Measurements from ENCODE around the gene SMYD1. TPM values are rescaled to one million over a fixed set of nuclear protein-coding genes. Genes with fewer than 3 reads are reported as not detected.

Gene SMYD1
- total RNA-seq, 1 experiment from 2014 or later = not detected

DNA sequence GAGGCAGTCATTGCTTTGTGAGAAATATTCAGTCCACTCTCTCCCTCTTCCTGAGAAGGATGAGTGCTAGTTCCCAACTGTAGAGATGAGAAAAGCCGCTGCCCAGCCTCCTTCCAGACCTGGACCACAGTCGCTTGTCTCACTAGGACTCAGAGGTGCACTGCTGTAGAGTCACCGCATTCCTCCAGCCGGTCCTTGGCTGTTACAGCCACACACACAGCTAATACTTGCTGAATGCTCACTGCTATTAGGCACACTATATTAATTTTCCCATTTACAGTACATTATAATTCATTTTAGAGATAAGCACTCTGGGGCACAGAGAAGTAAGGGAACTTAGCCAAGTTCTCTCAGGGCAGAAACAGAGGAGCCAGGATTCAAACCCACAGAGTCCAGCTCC lies 70.2 kb downstream of the SMYD1 start:
- ChIA-PET POLR2A (no interaction called here), CTCF (no interaction called here), RAD21 (ENCODE audit: low non-redundant PET in 1 of 2, low total read pairs in 2 of 2, uncharacterized antibody in 2 of 2, unreplicated experiment in 2 of 2) (no interaction called here)
- Histone ChIP-seq H2AFZ (ENCODE audit: low read depth, low read length, poor library complexity, severe bottlenecking) (no peak overlapping the region), H3K4me1 (ENCODE audit: control insufficient read depth in 1 of 2, insufficient read depth in 2 of 2, low read length in 2 of 2) (no peaks in the 10 kb centered on the region), H4K20me1 (ENCODE audit: insufficient read depth) (no peaks in the 10 kb centered on the region), H3K27ac (ENCODE audit: low read depth, low read length) (no peak overlapping the region), H3K36me3 (ENCODE audit: control insufficient read depth in 1 of 2, insufficient read depth in 2 of 2, low read length in 2 of 2) (no peaks in the 10 kb centered on the region), H3K27me3 (ENCODE audit: insufficient read depth, low read length) (peaks cover 3% of the 10 kb centered on the region; the same call in 1 of the 2 replicates), H3K9me3 (ENCODE audit: control insufficient read depth in 1 of 2, insufficient read depth in 1 of 2, low read depth in 1 of 2, low read length in 2 of 2) (no peaks in the 10 kb centered on the region), H3K9ac (ENCODE audit: low read length) (no peak overlapping the region), H3K4me3 (replicated peaks in 1 of 2; ENCODE audit: low read depth in 1 of 2, low read length in 2 of 2) (no peak overlapping the region), H3K4me2 (ENCODE audit: low read length) (no peak overlapping the region), H3K9me2 (ENCODE audit: insufficient read depth) (no peaks in the 10 kb centered on the region), H3K79me2 (ENCODE audit: insufficient read depth, low read length) (no peaks in the 10 kb centered on the region)
- BruUV-seq (replicated peaks) = no TSS peak
- no peak for ATAC-seq
- DNase-seq (ENCODE audit: low read depth, low spot score) = no peak
- intact Hi-C loops (cut with micrococcal nuclease) = no loop called here
- TF ChIP-seq FOSL1 (IDR thresholded peaks at IDR 0.05; ENCODE audit: low read depth) = no peak
- TF ChIP-seq EZH2 (IDR thresholded peaks at IDR 0.05) = no peak
- TF ChIP-seq SIN3A (IDR thresholded peaks at IDR 0.05; ENCODE audit: low read depth) = no peak
- TF ChIP-seq CBX3 (IDR thresholded peaks at IDR 0.05; ENCODE audit: low read depth) = no peak
- no peak for TF ChIP-seq POLR2AphosphoS5 (IDR thresholded peaks at IDR 0.05; ENCODE audit: low read depth, low read length)
- no peak for TF ChIP-seq ATF3 (IDR thresholded peaks at IDR 0.05)
- no peak for TF ChIP-seq SRF (IDR thresholded peaks at IDR 0.05; ENCODE audit: low read depth)
- TF ChIP-seq REST (IDR thresholded peaks at IDR 0.05; ENCODE audit: low read depth) = no peak
- no peak for TF ChIP-seq TCF7L2 (IDR thresholded peaks at IDR 0.05; ENCODE audit: borderline replicate concordance, extremely low read depth, insufficient read depth, insufficient read length)

All from HCT116 (cell line).